Esophagus muscularis mucosa (tissue), 4 donors: Measurements from ENCODE around the gene RPL4. TPM values are rescaled to one million over a fixed set of nuclear protein-coding genes. Genes with fewer than 3 reads are reported as not detected.

ENCODE experiments used
- DNase-seq: peaks from one replicate; pipeline ENCODE4 v3.0.0-alpha.2; 2017; ENCODE audit errors: extremely low spot score
- H3K27ac ChIP-seq, 4 donors: fragments of 200-600 bp; sonication (generic); replicated peaks in 1 of 4; 1 replicate in 3 of 4; 2 replicates in 1 of 4; pipeline ENCODE4 v1.5.1; 2016 to 2019; ENCODE audit warnings: mild to moderate bottlenecking in 1 of 4
- H3K27me3 ChIP-seq, 4 donors: fragments of 200-600 bp; sonication (generic); one replicate each; pipeline versions ENCODE4 v1.5.1 to v1.6.0; 2016 to 2019
- H3K36me3 ChIP-seq, 4 donors: fragments of 200-600 bp; sonication (generic); one replicate each; pipeline ENCODE4 v1.5.1; 2016 to 2019
- H3K4me1 ChIP-seq, 4 donors: fragments of 200-600 bp; sonication (generic); one replicate each; pipeline ENCODE4 v1.5.1; 2016 to 2019
- H3K4me3 ChIP-seq, 4 donors: fragments of 200-600 bp; sonication (generic); 1 replicate in 2 of 4; 2 replicates in 2 of 4; pipeline ENCODE4 v1.5.1; 2016 to 2019; ENCODE audit warnings: mild to moderate bottlenecking in 4 of 4, moderate library complexity in 1 of 4
- H3K9me3 ChIP-seq, 4 donors: fragments of 200-600 bp; sonication (generic); 1 replicate in 3 of 4; 2 replicates in 1 of 4; pipeline ENCODE4 v1.5.1; 2016 to 2019
- EP300 ChIP-seq: sonication (generic); formaldehyde crosslinking; IDR thresholded peaks from one replicate; pipeline ENCODE4 v1.6.1; 2017; ENCODE audit warnings: antibody characterized with exemption
- POLR2A ChIP-seq: fragments of 450-650 bp; IDR thresholded peaks from one replicate; pipeline ENCODE4 v1.6.1; 2017; ENCODE audit warnings: antibody characterized with exemption, moderate library complexity, mild to moderate bottlenecking, low read depth
- POLR2AphosphoS5 ChIP-seq, 2 donors: sonication (generic); formaldehyde crosslinking; IDR thresholded peaks; one replicate each; pipeline ENCODE4 v1.6.1; 2017; ENCODE audit warnings: antibody characterized with exemption in 2 of 2
- WGBS: methylation state at CpG from one replicate; pipeline ENCODE4 v1.1.5; 2018; 5-methylcytosine and 5-hydroxymethylcytosine counted together
- intact Hi-C: fragments of 100-400 bp; cut with DNase I; formaldehyde crosslinking; loops from one replicate; pipeline ENCODE4 v1.15.1; 2023
- total RNA-seq, 4 donors: library from RNA; depleted of rRNA; stranded (reverse); fragments of >200 nt; gene quantifications; one replicate each; pipeline versions ENCODE4 v1.1.0 to v1.2.1, GENCODE V29; 2016
- TF ChIP-seq, protein P1 (sequence below), 3 experiments: fragments of 200-600 bp in 2 of 3; fragments of 450-650 bp in 1 of 3; sonication (generic) in 2 of 3; IDR thresholded peaks; one replicate each; pipeline ENCODE4 v1.5.1; 2017 to 2019; ENCODE audit warnings: antibody characterized with exemption in 3 of 3, mild to moderate bottlenecking in 2 of 3, moderate library complexity in 1 of 3

Gene RPL4
- total RNA-seq, 4 donors from 2014 or later = 2,782 to 4,577 (median 3,551) TPM

DNA sequence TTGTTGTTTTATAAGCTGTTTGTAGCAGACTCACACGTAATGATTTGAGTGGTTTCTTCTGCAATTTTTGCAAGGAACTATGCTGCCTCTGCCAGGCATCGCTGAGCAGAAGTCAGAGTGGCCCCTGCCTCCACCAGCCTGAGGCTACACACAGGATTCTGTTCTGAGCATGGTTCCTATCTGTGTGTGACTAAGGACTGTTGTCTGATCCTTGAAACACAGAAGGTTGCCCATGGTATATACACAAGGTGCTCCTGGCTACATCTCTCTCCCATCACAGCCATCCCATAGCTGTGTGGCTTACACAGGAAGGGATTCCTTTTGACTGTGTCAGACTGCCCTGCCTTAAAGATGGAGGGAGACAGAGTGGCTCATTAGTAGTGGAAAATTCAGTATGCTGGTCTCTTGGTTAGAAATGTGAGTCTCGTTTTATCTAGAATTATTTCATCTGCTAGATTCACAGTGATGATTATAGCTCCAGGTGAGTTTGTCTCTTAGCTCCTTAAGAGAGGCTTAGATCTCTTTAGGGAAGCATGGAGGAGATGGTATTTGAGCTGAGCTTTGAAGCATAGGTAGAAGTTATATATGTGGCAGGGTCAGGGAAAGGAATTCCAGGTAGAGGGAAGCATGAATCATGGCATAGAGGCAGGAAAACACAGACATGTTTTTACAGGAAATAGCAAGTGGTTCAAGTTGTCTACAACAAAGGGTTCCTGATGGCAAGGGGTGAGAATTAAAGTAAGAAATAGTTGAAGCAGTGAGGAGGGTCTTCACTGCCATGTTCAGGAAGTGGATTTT is 44.6 kb downstream of the RPL4 start:
- Histone ChIP-seq H3K27ac (no peak overlapping the region), H3K36me3 (peaks cover 0 to 8% (median 2%) of the 10 kb centered on the region in 4 donors), H3K27me3 (no peaks in the 10 kb centered on the region), H3K4me3 (no peak overlapping the region), H3K4me1 (no peaks in the 10 kb centered on the region), H3K9me3 (no peaks in the 10 kb centered on the region)
- no peak for DNase-seq
- intact Hi-C loops = no loop called here
- TF ChIP-seq POLR2AphosphoS5 (IDR thresholded peaks at IDR 0.05) (no peak), POLR2A (no peak), EP300 (no peak)
- TF ChIP-seq, protein P1, sequence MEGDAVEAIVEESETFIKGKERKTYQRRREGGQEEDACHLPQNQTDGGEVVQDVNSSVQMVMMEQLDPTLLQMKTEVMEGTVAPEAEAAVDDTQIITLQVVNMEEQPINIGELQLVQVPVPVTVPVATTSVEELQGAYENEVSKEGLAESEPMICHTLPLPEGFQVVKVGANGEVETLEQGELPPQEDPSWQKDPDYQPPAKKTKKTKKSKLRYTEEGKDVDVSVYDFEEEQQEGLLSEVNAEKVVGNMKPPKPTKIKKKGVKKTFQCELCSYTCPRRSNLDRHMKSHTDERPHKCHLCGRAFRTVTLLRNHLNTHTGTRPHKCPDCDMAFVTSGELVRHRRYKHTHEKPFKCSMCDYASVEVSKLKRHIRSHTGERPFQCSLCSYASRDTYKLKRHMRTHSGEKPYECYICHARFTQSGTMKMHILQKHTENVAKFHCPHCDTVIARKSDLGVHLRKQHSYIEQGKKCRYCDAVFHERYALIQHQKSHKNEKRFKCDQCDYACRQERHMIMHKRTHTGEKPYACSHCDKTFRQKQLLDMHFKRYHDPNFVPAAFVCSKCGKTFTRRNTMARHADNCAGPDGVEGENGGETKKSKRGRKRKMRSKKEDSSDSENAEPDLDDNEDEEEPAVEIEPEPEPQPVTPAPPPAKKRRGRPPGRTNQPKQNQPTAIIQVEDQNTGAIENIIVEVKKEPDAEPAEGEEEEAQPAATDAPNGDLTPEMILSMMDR (IDR thresholded peaks at IDR 0.05) = no peak
- 83% methylated on average over 3 of the region's 3 CpGs for WGBS

DNA sequence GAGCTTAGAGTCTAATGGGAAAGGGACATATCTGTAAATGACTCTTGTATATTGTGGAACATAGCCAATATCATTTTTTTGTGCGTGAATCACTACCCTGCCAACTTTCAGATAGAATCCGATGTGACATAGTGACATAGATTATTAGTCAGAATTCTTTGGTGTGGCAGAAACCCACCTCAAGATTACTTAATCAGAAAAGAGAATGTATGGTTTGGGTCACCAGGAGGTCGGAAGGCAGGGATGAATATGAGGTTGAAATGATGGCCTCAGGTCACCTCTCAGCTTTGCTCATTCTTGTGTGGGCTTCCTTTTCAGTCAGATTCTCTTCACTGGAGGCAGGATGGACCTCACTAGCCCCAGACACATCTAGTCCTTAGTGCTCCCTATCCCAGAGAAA is 48.4 kb downstream of the RPL4 start:
- Histone ChIP-seq H3K9me3 (no peaks in the 10 kb centered on the region), H3K4me3 (no peak overlapping the region), H3K27me3 (no peaks in the 10 kb centered on the region), H3K27ac (no peak overlapping the region), H3K36me3 (peaks cover 0 to 15% (median 2%) of the 10 kb centered on the region in 4 donors), H3K4me1 (peaks cover 0 to 3% (median 0%) of the 10 kb centered on the region in 4 donors)
- intact Hi-C loops = no loop called here
- no peak for DNase-seq
- TF ChIP-seq, protein P1 (IDR thresholded peaks at IDR 0.05) = no peak
- TF ChIP-seq POLR2AphosphoS5 (IDR thresholded peaks at IDR 0.05) (no peak), EP300 (no peak), POLR2A (no peak)
- 79% methylated on average over 3 of the region's 3 CpGs for WGBS

DNA sequence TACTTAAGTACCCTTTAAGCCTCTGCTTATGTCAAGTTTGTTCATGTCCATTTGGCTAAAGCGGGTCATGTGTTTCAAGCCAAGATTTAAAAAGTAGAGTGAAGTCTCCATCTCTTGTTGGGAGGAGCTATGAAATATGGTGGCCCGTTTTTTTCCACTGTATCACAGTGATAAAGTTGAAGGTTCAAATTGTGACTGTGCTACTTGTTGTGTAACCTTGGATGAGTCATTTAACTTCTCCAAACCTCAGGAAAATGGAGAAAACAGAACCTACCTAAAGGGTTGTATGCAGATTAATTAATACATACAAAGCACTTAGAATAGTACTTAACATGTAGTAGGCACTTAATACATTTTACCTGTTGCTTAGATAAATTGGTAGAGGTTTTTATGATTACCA is 50.5 kb downstream of the RPL4 start:
- peaks cover 0 to 3% (median 0%) of the 10 kb centered on the region in 4 donors for H3K4me1 ChIP-seq
- H3K9me3 ChIP-seq = no peaks in the 10 kb centered on the region
- H3K4me3 ChIP-seq = no peak overlapping the region
- no peak for DNase-seq
- peaks cover 0 to 18% (median 2%) of the 10 kb centered on the region in 4 donors for H3K36me3 ChIP-seq
- H3K27ac ChIP-seq = no peak overlapping the region
- TF ChIP-seq, protein P1 (IDR thresholded peaks at IDR 0.05) = no peak
- TF ChIP-seq POLR2AphosphoS5 (IDR thresholded peaks at IDR 0.05) (no peak), EP300 (no peak), POLR2A (no peak)
- H3K27me3 ChIP-seq = no peaks in the 10 kb centered on the region
- WGBS = 89% methylated on average over 2 of the region's 2 CpGs
- intact Hi-C loops = no loop called here

DNA sequence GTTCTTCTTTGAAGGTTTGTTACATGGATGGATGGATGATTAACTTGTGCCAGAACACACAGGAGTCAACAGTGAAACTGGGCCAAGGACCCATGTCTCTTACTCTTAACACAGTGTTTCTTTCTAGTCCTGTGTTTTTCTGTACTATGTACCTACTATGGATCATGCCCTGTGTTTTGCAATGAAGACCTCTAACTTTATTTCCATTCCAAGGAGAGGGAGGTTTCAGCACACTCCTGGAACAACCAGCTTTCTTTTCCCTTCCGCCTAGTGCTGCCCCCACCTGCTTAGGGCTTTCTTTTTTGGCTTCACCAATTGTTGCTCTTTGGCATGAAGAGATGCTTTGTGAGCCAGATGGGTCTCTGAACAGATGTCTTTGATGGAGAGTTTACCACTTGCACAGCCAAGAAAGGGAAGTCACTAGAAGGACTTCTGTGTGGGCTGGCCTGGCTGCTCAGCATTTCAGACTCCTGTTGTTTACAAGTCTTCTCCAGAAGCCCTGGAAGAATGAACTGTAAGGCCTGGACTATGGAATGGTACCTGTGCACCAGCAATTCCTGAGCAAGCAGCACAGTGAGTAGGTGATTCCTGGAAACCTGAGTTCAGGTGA is 51.6 kb downstream of the RPL4 start:
- no peaks in the 10 kb centered on the region for H3K9me3 ChIP-seq
- TF ChIP-seq EP300 = no peak
- TF ChIP-seq, protein P1 (IDR thresholded peaks at IDR 0.05) = no peak
- DNase-seq = no peak
- 70% methylated on average over 1 of the region's 1 CpG for WGBS
- H3K36me3 ChIP-seq = peaks cover 0 to 18% (median 2%) of the 10 kb centered on the region in 4 donors
- intact Hi-C loops = no loop called here
- no peak overlapping the region for H3K27ac ChIP-seq
- peaks cover 0 to 3% (median 0%) of the 10 kb centered on the region in 4 donors for H3K4me1 ChIP-seq
- H3K27me3 ChIP-seq = no peaks in the 10 kb centered on the region
- no peak overlapping the region for H3K4me3 ChIP-seq
